Measurements from ENCODE around the gene PRICKLE4.

The PRICKLE4 gene, protein sequence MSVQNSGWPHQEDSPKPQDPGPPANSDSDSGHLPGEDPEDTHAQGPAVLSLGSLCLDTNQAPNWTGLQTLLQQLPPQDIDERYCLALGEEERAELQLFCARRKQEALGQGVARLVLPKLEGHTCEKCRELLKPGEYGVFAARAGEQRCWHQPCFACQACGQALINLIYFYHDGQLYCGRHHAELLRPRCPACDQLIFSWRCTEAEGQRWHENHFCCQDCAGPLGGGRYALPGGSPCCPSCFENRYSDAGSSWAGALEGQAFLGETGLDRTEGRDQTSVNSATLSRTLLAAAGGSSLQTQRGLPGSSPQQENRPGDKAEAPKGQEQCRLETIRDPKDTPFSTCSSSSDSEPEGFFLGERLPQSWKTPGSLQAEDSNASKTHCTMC

DNA sequence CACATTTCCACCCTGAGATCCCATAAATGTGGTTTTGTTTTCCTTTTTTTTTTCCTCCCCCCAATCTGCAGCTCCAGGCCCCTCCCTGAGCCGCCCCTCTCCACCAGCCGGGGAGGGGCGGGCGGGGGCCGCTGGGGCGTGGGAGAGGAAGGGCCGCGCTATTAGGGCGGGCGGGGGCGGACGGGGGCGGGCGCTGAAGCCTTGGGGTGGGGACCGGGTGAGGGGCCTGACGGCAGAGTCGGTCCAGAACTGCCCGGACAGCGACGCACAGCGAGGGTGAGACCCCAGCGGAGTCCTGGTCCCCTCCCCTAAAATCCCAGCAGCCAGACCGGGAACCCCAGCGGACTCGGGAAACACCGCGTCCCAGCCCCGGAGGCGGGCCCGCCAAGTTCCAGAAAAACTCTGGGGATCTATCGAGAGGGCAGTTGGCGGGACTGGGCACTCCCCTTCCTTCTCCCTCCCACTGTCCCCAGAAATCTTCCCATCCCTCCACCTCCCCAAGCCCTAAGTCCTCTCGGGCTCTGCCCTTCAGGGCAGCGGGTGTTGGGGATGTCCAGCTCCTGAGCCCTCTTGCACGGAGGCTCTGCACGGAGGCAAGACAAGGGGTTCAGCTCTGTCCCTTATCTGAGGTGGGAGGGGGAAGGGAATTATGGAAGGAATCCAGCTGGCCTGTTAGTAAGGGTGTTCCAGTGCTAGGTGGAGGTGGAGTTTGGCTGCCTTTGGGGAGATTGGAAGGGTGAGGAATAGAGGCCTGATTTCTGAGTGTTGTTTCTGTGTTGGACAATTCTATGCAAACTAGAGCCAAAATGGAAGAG is at the start of gene PRICKLE4:
Gene PRICKLE4 (plus strand): TSS at position 232 of the 815 bp plus-strand sequence. CDS start 2,692 bp downstream, outside the sequence.
- no peak for DNase-seq (ENCODE audit: low spot score)

DNA sequence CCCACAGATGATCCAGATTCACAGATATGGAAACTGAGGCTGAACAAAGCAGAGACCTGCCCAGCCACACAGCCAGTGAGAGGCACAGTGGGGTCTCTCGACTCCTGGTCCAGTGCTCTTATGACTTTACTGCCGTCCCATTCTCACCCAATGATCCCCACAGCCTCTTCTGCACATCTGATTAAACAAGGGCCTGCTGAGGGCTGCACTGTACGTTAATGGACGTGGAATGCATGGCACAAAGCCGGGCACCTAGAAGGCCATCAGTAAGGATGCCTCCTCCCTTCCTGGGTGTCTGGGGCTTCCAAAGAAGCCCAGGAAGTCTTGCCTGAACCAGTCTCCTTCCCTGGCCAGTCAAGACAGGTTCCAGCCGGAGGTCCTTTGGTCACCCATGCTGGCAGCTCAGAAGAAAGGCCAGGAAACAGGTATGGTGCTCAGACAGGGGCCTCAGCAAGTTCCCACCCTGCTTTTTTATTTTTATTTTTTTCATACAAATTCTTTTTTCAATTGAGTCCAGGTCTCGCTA is 49.0 kb upstream of the PRICKLE4 start:
- no peak for DNase-seq (ENCODE audit: low spot score)

DNA sequence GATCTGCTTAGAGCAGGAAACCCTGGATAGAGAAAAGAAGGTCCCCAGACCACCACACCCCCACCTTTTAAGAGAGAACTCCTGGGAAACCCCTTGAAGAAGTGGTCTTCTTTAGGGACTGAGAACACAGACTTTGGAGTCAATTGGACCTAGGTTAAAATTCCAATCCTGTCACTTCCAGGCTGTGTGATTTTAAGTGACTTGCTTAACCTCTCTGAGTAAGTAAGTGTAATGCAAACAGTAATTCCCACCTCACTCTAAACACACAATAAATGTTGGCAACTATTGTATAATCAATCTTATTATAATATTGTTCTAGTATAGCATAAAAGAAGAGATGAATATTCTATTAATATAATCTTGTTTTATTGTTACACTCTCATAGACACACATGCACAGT is 48.4 kb upstream of the PRICKLE4 start:
- no peak for DNase-seq (ENCODE audit: low spot score)

DNA sequence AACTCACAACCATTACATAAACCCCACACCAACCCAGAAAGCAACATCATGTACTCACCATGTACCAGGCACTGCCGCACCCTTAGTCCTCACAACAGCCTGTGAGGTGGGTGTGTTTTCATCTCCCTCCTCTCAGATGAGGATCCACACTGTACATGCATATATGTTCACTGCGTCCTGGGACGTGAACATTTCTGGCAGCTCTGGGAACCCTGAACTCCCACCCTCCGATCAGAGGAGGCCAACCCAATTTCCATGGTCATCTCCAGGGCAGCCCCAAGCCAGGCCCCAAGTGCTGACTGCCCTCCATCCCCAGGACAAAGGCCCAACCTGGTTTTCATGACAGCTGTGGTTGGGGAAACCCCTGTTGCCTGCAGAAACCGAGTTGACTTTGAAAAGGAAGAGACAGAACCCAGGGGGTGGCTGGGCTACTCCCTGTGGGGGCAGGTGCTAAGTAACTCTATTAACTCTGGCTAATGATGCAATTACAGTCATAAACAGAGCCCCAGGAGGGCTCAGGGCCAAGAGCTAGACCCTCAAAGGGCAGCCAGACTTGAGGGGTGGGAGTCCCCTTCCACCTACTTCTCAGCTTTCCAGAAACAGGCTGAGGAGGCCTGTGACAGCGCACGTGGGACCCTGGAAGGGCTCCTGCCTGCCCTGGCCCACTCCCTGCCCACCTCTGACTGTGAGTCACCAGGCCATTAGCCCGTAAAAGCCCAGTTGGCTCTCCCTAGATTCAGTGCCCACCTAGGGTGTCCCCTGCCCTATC is 47.8 kb upstream of the PRICKLE4 start:
- no peak for DNase-seq (ENCODE audit: low spot score)

DNA sequence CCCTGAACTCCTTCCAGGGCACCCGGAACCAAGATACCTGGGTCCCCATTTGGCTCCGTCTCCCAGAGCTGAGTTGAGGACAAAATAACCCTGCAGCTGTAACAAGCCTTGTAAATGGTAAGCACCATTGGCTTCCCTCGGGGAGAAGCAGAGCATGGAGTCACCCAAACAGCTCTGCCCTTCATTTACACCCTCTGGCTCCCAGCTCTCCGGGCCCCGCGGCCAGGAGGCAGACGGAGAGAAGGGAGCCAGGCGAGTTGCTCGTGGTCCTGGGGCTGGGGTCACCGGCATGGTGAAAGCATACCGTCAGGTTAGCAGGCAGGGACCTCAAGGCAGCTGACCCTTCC is 47.2 kb upstream of the PRICKLE4 start:
- no peak for DNase-seq (ENCODE audit: low spot score)

DNA sequence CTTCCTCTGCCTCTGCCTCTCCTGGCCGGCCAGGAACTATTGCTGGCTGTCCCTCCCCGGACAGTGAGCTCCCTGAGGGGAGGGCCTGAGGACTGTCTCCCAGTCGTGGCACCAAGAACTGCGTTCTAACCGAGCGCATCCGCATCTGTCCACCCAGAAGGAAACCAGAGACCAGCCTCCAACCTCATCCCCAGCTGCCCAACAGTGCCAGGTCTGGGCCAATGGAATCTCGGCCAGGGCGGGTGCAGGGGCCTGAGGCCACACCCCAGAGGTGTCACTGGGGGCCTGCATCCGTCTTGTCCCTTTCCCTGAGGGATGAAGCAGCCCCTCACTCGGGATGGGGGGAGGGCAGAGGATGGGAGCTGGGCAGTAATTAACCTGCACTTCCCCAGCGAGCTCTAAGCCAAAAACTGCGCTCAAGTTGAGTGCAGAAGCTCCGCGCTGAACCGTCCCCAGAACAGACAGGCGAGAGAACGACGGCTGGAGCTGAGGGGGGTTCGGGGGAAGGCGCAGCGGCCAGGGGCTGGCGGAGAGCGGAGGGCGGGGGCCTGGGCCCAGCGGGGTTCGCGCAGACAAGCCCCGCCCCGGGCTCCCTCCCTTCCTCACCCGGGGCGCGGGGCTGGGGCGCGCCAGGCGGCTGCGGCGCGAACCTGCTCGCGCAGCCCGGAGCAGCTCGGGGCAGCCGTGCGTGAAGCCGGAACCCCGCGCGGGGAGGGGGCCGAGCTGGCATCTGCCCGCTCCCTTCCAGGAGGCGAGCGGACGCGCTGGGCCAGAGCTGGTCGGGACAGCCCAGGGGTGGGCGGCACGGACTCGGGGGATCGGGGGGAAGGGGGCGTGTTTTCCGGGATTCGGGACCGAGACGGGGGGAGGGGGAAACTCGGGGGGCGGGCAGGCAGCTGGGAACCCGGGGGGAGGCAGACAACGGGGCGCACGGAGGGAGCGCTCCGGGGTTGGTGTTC is 46.6 kb upstream of the PRICKLE4 start:
- peak; percentile 86 for DNase-seq (ENCODE audit: low spot score)

DNA sequence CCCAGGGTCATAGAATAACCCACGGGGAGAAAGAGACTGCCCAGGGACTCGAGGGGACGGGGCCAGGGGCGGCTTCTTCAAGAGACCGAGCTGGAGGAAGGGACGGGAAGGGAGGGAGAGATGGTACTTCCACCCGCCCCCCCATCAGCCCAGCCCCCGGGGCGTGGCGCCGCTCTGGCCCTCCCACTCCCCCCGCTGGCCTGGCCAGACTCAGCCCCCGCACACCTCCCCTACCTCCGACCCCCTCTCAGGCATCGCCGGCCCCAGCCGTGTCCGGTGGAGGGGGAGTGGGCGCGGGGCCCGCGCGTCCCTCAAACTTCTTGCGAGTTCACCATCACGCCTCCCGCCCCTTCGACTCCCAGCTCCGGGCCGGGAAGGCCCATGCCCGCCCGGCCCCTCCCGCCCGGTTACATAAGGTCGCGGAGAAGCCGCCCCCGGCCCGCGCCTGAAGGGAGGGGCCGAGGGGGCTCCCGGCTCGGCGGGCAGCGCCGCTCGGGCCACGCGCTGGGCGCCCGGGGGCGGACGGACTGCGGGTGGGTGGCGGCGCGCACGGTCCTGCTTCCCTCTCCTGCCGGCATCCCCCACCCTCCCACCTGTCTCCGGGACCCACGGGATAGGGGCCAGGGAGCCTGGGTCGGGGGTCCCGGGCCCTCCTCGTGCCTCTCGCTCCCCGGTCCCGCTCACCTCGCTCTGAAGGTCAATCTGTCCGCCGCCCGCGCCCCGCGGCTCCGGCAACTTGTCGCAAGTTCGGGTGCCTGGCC is 45.7 kb upstream of the PRICKLE4 start:
- DNase-seq (ENCODE audit: low spot score): peak; percentile 68

DNA sequence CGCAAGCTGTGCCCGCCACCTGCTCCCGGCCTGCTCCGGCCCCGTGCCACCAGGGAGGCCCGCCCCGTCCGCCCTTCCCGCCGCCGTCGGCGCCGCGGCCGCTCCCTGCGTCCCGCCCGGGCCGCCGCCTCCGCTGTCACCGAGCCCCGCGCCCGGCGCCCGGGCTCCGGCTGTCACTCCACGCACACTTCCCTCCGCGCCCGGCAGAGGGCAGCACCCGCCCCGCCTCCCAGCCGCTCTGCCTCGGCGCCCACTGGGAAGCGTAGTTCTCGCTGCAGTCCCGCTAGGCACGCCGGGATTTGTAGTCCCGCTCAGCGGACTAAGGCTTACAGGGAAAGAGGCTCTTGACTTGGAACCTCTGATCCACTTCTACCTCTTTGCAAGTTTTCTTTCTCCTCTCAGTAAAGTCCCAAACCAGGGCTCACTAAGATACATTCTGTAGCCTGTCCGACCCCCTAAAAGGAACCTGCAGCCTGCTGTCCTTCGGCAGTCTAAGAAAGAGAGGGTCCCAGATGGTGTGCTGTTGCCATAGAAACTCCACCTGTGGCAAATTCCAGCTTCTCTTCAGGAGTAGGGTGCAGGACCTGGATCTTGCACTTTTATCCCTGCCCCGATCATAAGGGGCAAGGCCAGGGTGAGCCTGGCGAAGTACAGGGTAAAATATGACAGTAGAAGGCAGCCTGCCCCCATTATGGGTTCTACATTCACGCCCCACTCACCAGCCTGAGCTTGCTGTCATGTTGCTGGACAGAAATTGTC is 45.0 kb upstream of the PRICKLE4 start, which contains the start of gene TFEB:
Gene TFEB (minus strand): TSS at position 182 of the 759 bp plus-strand sequence. CDS start 44,395 bp downstream, outside the sequence.
- DNase-seq (ENCODE audit: low spot score): peak; percentile 98

DNA sequence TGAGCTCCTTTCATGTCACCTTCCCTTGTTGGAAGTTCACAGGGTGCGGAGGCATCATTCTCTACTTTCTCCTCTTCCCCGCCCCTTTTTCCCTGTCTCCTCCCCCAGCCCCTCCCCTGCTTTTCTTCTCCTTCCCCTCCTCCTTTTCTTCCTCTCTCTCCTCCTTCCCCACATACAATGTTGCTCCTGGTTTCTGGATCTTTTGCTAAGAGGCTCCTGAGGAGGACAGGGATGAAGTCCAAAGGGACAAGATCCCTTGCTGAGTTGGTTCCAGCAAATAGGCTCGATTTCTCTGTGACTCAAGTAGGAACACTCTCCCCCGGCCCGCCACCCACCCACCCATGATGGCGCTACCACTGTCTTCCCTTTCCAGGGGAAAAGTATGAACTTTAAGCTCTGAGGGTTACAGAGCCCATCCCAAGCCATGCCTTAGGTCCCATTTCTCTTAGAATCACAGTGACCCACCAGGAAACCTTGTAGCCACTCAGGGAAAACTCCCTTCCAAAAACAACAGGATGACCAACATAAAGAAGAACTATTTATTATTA is 44.3 kb upstream of the PRICKLE4 start:
- no peak for DNase-seq (ENCODE audit: low spot score)

DNA sequence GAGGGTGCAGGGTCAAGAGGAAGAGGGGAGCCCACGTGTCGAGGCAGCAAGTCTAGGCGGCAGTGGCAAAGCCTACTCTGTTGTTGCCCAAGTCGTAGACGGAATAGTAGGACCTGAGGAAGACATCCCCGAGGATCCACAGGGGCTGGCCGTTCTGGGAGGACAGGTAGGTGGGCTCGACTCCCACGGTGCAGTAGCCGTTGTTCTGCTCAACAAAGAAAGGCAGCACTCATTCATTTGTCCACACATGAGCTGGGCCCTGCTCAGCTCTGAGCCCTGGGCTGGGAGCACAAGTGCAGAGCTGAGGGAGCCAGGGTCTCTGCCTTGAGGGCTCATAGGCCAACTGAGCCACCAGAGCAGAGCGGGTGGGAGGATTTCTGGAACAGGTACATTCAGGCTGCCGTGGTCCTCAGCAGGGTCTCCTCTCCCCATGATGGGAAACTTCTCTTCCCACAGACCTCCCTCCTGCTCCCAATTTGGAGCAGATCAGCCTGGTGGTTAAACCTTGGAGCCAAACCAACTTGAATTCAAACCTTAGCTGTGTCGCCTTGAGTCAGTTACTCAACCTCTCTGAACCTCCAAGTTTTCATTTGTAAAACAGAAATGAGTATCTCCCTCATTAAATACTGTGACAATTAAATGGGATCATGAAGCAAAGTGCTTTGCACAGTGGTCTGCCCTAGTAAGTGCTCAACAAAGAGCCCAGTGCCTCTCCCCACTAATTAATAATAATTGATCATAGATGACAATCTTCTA is 43.6 kb upstream of the PRICKLE4 start:
- DNase-seq (ENCODE audit: low spot score): no peak

DNA sequence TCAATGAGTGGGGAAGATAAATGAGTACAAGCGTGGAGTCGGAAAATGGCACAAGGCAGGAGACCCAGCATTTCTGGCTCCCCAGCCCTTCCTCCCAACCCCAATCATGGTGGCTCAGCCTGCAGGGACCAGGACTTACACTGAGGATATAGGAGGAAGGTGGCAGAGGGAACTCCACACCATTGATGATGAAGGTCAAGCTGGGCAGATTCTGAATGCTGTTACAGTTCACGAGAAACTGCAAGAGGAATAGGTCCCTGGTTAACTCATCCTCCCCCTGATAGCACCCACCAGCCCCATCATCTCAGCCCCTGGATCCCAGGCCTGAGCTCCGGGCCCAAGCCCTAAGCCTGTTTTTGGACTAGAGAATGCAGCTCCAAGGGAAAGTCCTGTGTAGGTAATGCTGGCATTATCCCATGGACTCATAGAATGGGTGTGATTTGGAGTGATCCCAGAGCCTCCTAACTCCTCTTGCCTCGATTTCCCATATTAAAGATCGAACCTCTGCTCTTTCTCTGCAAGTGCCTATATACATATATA is 42.9 kb upstream of the PRICKLE4 start:
- DNase-seq (ENCODE audit: low spot score): no peak

DNA sequence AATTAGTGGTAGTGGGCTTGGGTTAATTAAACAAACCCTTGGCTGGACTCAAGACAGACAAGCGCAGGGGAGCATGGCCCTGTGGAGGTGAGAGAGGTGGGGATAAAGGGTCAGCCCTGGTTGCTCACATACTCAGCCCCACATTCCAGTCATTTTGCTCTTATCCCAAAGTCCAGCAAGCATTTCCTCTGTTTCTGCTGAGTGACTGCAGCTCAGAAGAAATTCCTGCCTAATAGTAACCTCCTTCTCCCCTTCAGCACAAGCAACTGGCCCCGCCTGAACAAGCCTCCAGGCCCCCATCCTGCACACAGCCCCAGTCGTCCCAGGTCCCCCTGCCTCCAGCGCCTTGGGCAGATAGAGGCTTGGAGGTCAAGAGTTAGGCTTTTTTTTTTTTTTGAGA is 41.5 kb upstream of the PRICKLE4 start:
- no peak for DNase-seq (ENCODE audit: low spot score)

DNA sequence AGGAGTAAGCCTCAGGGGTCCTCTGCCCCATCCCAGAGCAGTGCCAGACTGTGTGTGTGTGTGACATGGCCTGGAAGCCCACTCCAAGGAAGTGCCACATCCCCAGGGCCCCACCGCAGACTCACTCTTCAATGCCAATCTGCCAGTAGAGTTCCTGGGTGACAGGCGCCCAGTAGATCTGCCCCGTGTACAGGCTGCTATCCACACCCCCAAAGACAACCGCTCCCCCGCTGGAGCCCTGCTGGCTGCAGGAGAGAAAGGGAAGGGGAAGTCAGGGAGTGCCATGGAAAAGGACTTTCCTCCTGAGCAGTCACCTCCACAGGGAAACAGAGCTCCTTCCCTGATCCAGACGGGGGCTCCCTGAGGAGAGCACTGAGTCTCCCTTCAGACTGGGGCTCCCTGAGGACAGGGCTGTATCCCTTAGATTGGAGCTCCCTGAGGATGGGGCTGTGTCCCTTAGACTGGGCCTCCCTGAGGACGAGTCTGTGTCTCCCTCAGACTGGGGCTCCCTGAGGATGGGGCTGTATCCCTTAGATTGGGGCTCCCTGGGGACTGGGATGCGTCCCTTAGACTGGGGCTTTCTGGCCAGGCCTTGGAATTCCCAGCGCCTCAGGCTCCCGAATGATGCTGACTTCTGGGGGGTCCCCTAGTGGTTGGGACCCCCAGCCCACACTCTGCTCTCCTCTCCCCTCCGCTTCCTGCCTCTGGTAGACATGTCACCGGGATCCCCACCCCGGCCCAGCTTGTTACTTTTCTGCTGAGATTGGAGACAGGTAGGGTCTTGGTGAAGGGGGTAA is 40.0 kb upstream of the PRICKLE4 start:
- no peak for DNase-seq (ENCODE audit: low spot score)

DNA sequence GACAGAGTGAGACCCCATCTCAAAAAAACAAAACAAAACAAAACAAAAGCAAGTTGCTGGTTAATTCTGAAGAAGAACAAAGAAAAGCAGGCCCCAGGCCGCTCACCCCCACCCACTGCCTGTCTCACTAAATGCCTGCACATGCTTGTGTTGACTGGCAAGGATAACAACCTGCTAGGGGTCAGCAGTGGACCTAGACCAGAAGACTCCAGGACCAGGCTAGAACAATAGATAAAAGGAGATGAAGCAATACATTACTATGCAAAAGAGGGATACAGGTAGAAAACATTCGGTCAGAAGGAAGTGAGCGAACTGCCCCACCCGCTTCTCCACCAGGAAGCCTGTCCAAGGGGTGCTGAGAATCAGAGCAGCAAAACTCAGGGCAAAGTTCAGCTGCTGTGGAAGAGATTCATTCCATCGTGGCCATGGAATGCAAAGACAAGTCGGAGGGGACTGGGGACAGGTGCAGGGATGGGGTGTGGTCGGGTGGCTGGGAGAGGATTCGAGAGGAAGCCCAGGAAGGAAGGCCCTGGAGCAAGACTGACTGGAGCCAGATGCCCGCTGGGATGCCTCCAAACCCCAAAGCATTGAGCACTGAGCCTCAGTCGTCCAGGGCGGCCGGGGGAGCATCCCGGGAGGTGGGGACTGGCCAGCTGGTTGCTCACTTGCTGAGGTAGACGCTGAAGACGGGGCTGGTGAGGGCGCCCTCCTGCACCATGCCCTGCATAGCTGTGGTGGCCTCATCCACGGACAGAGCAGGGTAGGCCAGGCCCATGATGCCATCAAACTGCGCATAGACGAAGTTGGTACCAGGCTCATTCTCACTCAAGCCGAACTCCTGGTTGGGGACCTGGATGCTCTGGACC is 38.7 kb upstream of the PRICKLE4 start:
- DNase-seq (ENCODE audit: low spot score): no peak

DNA sequence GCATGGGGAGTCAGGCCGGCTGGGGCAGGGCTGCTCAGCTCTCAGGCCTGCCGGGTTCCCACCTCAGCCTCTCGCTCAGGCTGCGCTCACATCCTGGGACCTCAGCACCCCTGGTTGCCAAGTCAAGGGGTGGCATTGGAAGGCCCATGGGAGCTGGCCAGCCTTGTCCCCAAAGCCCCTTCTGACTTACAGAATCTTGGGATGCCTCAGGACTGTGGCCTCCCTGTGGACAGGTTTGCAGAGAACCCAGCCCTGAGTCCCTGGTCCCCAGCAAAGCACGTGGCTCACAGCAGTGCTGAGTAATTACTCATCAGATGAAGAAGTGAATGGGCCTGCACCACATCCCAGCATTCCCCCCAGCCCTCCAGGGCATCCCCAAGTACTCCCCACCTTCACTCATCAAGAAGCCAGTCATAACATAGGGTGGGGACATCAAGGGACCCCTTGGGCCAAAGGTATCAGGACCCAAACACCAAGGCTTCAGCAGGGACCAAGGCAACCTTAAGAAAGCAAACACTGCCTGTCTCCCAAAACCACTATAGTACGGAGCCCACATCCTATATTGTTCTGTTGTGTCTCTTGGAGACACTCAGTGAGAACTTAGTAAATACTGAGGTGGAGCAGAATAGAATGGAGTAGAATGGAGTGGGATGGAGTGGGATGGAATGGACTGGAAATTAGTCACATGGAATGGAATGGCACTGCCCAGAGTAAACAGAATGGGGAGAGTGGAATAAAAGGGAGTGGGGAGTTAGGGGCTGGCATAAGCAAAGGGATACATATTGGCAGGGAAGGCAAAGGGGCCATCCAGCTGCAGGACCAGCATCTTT is 37.0 kb upstream of the PRICKLE4 start:
- DNase-seq (ENCODE audit: low spot score): no peak

Measured in D341Med (cell line).